Measurements from ENCODE around the gene CCDC39.

CCDC39 gene

GRCh38 chr3:180679178-180680096 is at the start of gene CCDC39:
TSS of gene CCDC39 (minus strand) at chr3:180679489. CDS start at chr3:180679380, 109 bp downstream.
- DNase-seq: peak; percentile 48

DNA sequence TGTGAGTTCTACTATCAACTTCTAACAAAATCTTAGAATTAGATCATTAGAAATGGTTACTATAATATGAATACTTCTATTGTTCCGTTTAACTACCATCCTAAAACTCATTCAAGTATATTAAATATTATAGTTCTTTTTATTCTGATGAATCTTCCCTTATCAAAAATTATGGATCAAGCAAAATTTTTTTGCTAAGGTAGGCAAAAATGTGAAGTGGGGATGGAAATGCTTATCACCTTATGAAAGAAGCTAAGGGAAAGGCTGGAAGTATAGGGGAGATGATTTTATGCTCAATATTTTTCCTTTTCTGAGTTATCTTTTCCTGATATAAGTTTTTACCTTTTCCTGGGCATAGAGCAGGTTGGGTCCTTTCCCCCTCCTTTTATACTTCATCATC is 40.7 kb upstream of the CCDC39 start:
- no peak for DNase-seq

GRCh38 chr3:180707896-180708295 is 28.6 kb upstream of the CCDC39 start:
- no peak for DNase-seq

DNA sequence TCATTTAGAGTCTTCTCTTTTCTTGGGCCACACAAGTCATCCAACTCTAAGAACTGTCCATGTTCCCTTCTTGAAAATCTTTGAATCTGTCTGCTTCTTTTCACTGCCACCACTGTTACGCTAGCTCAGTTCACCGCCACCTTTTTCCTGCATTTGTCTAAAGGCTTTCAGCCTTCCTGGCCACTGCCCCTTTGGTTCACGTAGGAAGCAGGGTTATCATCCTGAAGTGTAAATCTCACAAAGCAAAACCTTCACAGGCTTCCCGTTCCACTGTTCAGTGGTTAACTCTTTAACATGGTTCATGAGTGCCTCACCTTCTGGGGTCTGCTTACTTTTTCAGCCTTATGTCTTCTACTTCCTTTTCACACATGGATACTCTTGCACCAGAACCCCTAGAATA is 26.3 kb upstream of the CCDC39 start:
- DNase-seq: no peak

- no peak for DNase-seq
Measured at GRCh38 chr3:180704532-180704931, 25.2 kb upstream of the CCDC39 start.

DNA sequence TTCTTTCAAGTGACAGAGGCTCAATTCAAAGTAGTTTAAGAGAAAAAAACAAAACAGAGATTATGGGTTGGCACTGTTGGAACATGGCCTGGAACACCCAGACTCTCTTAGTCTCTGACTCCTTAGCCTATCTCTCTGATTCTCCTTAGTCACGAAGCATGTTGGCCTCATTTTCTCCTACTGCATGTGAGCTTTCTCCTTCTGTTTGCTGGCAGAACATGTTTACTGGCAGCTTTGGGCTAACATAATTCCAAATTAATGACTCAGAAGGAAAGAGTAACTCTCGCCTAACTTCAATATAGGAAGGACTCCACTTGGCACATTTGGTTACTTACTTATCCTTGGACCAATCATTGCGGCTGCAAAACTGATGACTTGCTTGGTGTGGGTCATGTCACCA is 21.7 kb upstream of the CCDC39 start:
- no peak for DNase-seq

DNA sequence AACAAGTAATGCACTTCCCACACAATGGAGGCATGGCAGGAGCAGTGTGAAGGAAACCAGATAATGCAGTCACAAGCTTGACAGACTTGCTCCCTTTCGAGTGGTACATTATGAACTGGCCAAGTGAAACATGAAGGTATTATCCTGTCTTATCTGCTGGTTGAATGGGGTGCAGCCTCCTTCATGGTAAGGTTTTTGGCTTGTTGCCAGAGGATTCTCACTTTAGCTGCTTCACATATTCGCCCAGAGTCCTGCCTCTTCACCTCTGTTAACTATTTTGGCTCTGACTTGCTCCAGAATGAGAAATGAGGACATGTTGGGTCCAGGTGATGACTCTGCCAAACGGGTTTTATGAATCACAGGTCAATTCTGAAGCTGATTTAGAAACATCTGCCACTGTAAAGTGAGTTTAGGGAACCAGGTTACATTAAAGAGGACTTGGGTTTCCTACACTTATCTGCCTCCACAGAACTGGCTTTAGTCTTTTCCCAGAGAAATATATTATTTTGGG is 19.5 kb upstream of the CCDC39 start:
- DNase-seq: no peak

DNA sequence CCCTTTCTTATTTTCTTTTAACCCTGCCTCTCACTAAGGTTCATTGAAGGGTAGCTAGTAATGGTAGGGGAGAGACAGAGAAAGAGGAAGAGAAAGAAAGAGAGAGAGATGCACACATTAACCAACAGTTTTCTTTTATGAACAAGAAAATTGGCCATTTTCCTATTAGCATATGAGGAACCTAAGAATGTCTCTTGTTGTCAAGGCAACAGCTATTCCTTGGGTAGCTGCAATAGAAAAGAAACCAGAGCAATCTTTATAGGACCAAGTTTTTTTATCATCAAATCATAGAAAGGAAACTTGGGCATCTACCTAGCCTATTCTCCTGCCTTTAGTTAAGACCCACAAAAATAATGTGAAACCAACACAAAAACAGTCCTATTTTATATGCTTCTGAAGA is 15.0 kb upstream of the CCDC39 start:
- DNase-seq: no peak

GRCh38 chr3:180693656-180694055 is 14.4 kb upstream of the CCDC39 start:
- DNase-seq: no peak

GRCh38 chr3:180690061-180690460 is 10.8 kb upstream of the CCDC39 start:
- DNase-seq: no peak

- no peak for DNase-seq
Measured at GRCh38 chr3:180684807-180685206, 5.5 kb upstream of the CCDC39 start.

- DNase-seq: no peak
Measured at GRCh38 chr3:180683816-180684215, 4.5 kb upstream of the CCDC39 start.

DNA sequence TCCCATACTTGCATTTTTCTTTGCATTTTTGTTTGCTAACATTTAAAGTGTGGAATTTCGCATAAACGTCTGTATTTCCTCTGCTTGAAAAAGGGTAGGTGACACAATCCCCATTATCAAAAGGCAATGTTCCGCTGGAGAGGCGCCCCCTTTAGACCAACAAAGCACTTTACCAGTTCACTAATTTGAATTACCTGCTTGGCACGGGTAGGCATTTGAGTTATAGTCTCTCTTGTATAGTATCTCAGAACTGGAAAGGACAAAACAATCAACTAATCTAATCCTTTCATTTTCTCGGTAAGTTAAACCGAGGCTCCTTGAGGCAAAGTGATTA is 775 bp upstream of the CCDC39 start:
- DNase-seq: no peak

GRCh38 chr3:180678231-180678630 is 1.1 kb downstream of the CCDC39 start:
- no peak for DNase-seq

DNA sequence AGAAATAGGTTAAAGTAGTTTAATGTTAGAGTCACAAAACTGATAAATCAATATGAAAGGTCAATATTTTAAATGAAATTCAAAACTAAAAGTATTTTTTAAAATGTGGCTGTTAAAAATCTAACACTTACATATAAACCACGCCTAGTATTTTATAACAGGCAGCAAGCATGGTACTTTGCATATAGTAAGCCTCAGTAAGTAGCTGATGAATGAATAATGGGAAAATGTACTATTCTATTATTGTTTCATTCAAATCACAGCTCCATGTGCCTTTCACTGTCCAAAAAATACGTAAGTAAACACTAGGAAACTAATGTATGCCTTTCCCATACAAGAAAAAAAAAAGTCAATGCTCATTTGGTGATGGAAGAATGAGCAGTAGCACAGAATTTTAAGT is 17.8 kb downstream of the CCDC39 start:
- DNase-seq: no peak

- DNase-seq: no peak
Measured at GRCh38 chr3:180657094-180657493, 22.2 kb downstream of the CCDC39 start.

DNA sequence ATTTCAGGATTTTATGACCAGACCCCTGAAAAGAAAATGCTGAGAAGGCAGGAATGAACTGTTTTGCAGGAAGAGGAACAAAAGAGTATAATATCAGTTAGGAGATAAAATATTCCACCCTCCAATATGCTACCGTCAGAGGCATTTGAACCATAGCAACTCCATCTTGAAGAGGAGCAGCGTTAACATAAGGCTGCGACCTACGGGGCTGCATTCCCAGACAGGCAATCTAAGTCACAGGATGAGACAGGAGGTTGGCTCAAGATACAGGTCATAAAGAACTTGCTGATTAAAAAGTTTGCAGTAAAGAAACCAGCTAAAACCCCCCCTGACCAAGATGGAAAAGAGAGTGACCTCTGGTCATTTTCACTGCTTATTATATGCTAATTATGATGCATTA is 22.9 kb downstream of the CCDC39 start:
- no peak for DNase-seq

- no peak for DNase-seq
Measured at GRCh38 chr3:180646187-180646790, 33.0 kb downstream of the CCDC39 start.

GRCh38 chr3:180640987-180641386 is 38.3 kb downstream of the CCDC39 start:
- no peak for DNase-seq

DNA sequence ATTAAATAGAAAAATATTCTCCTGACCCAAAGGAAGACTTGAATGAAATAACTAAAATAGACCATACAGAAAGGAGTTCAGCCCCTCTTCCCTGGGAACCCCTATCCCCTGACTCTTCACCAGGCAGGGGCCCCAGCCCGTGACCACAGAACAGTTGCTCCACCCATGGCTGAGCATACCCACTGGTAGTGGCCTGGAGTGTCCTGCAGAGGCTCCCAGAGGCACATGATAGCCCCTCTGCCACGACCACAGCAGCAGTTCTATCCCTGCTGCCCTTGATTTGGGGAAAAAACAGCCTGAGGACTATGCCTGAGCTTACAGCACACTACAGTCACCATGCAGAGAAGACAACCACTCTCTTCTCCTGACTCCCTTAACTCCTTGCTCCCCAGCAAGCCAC is 45.6 kb downstream of the CCDC39 start:
- DNase-seq: no peak

DNA sequence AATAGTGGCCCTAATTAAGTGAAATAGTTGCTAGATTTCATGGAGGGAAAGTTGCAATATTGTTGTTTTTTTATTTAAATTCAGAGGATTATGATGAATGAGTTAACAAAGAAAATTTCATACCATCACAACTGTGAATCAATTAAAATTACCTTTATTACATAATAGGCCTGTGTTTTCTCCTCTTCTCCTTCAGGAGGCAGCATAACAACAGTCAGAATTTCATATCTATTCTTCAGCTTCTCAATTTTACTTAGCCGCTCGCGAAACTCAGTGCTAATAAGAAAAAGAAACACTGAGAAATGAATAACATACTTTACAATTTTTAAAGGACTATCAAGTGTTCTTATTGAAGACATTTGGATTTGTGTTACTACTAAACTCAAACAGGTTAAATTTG is 48.0 kb downstream of the CCDC39 start:
- no peak for DNase-seq

- no peak for DNase-seq
Measured at GRCh38 chr3:180630371-180630770, 48.9 kb downstream of the CCDC39 start.

DNA sequence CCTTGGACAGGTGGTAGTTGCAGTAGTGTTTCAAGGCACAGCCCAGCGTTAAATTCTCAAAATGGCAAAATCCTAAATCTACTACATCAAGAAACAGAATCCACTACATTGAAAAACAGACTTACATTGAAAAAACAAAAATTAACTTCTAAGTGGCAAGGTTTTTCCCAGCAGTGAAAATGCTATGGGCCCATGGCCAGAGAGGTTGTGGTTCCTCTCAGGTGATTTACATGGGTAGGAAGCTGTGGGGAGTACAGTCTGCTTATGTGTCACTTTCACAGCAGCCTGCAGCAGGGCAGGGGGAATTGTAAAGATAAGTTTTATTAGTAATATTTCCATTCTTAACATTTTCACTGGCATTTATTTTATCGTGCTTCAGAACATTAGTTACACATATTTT is 52.4 kb downstream of the CCDC39 start:
- no peak for DNase-seq

DNA sequence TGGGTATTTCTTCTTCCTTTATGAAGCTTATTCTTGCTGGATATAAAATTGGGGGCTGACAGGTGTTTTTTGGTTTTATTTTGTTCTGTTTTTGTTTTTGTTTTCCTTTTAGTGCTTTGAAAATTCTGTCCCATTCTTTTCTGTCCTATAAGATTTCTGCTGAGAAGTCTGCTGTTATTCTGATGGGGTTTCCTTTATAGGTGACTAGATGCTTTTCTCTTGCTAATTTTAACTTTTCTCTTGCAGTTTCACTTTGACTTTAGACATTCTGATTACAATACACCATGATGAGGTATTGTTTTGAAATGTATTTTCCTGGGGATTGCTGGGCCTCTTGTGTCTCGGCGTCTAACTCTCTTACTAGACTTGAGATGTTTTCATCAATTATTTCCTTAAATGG is 54.6 kb downstream of the CCDC39 start:
- no peak for DNase-seq

- no peak for DNase-seq
Measured at GRCh38 chr3:180619723-180620122, 59.6 kb downstream of the CCDC39 start.

All from activated T-cell treated with anti-CD3 and anti-CD28 coated beads for 4 hours (primary cell).